Sigmoid colon (tissue), 4 donors: ENCODE data around the gene MUSK.

ENCODE experiments used
- POLR2A ChIP-seq, 2 donors: fragments of 450-650 bp; IDR thresholded peaks; one replicate each; pipeline ENCODE4 v1.6.1; 2016; ENCODE audit warnings: antibody characterized with exemption in 2 of 2, mild to moderate bottlenecking in 2 of 2, moderate library complexity in 2 of 2
- POLR2AphosphoS5 ChIP-seq, 4 donors: sonication (generic); formaldehyde crosslinking; IDR thresholded peaks; one replicate each; pipeline ENCODE4 v1.6.1; 2017; ENCODE audit warnings: antibody characterized with exemption in 4 of 4
- TF ChIP-seq, protein P1 (sequence below), 4 experiments: fragments of 450-650 bp in 3 of 4; fragments of 200-600 bp in 1 of 4; IDR thresholded peaks; one replicate each; pipeline ENCODE4 v1.5.1; 2016 to 2019; ENCODE audit warnings: antibody characterized with exemption in 4 of 4, mild to moderate bottlenecking in 3 of 4, moderate library complexity in 2 of 4

DNA sequence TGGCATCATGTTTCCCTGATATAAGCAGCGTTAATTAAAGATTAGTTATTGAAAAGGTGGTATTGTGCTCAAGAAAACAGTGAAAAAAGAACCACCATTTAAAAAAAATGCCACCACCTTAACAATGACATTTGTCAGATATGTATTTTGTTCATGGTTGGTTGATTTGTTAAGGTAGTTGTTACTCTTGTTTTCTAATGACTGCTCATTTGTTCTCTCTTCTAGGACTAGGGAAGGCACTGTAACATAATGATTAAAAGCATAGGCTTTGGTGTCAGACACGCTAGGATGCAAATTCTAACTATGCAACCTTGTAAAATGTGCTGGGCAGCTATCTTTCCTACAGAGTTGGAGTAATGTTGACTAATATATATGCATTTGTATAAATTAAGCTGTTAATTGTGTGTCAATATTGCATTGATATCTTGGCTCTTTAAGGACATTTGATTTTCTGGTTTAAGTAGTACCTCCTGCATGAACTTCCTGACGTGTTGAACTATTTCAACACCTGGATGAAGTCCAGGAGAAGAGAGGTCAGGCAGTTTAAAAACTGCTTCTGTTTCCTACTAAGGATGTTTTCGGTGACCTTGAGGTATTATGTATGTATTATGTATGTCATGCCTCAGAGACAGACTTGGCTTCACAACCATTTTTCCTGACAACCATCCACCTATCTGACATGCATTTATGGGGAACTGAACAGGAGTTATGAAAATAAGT, 77.8 kb downstream of the MUSK start:
- TF ChIP-seq POLR2A (IDR thresholded peaks at IDR 0.05) (no peak), POLR2AphosphoS5 (IDR thresholded peaks at IDR 0.05) (no peak)
- TF ChIP-seq, protein P1, sequence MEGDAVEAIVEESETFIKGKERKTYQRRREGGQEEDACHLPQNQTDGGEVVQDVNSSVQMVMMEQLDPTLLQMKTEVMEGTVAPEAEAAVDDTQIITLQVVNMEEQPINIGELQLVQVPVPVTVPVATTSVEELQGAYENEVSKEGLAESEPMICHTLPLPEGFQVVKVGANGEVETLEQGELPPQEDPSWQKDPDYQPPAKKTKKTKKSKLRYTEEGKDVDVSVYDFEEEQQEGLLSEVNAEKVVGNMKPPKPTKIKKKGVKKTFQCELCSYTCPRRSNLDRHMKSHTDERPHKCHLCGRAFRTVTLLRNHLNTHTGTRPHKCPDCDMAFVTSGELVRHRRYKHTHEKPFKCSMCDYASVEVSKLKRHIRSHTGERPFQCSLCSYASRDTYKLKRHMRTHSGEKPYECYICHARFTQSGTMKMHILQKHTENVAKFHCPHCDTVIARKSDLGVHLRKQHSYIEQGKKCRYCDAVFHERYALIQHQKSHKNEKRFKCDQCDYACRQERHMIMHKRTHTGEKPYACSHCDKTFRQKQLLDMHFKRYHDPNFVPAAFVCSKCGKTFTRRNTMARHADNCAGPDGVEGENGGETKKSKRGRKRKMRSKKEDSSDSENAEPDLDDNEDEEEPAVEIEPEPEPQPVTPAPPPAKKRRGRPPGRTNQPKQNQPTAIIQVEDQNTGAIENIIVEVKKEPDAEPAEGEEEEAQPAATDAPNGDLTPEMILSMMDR (IDR thresholded peaks at IDR 0.05): no peak
